ENCODE data around the gene OSBP2.

DNA sequence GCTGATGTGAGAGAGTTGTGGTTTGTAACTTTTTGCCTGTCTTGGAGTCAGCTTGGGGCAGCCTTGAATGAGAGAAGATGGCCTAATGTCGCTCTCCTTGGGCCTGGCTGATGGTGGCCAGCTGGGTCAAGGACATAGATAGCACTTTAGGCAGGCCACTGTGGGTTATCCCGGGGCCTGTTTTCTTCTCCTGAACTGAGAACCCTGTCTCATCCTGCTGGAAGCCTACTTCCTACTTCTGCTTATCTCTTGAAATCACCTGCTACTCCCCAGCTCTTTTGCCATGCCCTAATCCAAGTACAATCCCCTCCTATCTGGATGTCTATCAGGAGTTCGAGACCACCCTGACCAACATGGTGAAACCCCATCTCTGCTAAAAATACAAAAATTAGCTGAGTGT lies 49.5 kb downstream of the OSBP2 start:
- TF ChIP-seq TAF1 (CRISPR knock-in tag; IDR thresholded peaks at IDR 0.05) (no peak), GATAD2A (CRISPR knock-in tag; IDR thresholded peaks at IDR 0.05) (no peak), ELF1 (CRISPR knock-in tag; IDR thresholded peaks at IDR 0.05) (no peak), ZFP90 (CRISPR knock-in tag; IDR thresholded peaks at IDR 0.05; ENCODE audit: borderline replicate concordance) (no peak), POLR2A (IDR thresholded peaks at IDR 0.05; ENCODE audit: insufficient read depth in 1 of 2, low read depth in 2 of 2, low read length in 2 of 2) (no peak)
- TF ChIP-seq, protein P1, sequence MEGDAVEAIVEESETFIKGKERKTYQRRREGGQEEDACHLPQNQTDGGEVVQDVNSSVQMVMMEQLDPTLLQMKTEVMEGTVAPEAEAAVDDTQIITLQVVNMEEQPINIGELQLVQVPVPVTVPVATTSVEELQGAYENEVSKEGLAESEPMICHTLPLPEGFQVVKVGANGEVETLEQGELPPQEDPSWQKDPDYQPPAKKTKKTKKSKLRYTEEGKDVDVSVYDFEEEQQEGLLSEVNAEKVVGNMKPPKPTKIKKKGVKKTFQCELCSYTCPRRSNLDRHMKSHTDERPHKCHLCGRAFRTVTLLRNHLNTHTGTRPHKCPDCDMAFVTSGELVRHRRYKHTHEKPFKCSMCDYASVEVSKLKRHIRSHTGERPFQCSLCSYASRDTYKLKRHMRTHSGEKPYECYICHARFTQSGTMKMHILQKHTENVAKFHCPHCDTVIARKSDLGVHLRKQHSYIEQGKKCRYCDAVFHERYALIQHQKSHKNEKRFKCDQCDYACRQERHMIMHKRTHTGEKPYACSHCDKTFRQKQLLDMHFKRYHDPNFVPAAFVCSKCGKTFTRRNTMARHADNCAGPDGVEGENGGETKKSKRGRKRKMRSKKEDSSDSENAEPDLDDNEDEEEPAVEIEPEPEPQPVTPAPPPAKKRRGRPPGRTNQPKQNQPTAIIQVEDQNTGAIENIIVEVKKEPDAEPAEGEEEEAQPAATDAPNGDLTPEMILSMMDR (CRISPR knock-in tag; IDR thresholded peaks at IDR 0.05), result no peak
